MCF 10A (cell line): ENCODE measurements around the gene VPS13C. TPM values are rescaled to one million over a fixed set of nuclear protein-coding genes. Genes with fewer than 3 reads are reported as not detected.

Experiments used
- BruUV-seq: library from RNA; stranded (reverse); fragments of 400-500 nt; replicated peaks from 2 replicates; lab custom pipeline; 2021; lab: Mats Ljungman, UMichigan
- CTCF ChIA-PET: fragments of 300-600 bp; sonication (Branson Sonifier 250); formaldehyde crosslinking; extraction: SDS; loops from one replicate; lab custom pipeline; 2021; ENCODE audit warnings: antibody characterized with exemption, inconsistent platforms; lab: Yijun Ruan, JAX
- POLR2A ChIA-PET: fragments of 300-600, 350-650 bp; sonication (Branson Sonifier 250); formaldehyde crosslinking; extraction: SDS; loops from one replicate; lab custom pipeline; 2020; ENCODE audit warnings: antibody characterized with exemption, inconsistent platforms; lab: Yijun Ruan, JAX
- DNase-seq: peaks from one replicate; pipeline ENCODE4 v3.0.0-alpha.2; 2018; ENCODE audit not compliant: unreplicated experiment
- H3K27ac Mint-ChIP-seq: one replicate; pipeline ENCODE4 v1.8.0; 2022; ENCODE audit warnings: mild to moderate bottlenecking, low read depth, mixed read lengths; ENCODE audit not compliant: unreplicated experiment
- H3K27me3 Mint-ChIP-seq: one replicate; pipeline ENCODE4 v1.8.0; 2022; ENCODE audit warnings: mixed read lengths; ENCODE audit not compliant: insufficient read depth, unreplicated experiment
- H3K36me3 Mint-ChIP-seq: one replicate; pipeline ENCODE4 v1.8.0; 2022; ENCODE audit warnings: mild to moderate bottlenecking, moderate library complexity, mixed read lengths; ENCODE audit not compliant: insufficient read depth, unreplicated experiment
- H3K4me1 Mint-ChIP-seq: one replicate; pipeline ENCODE4 v1.8.0; 2022; ENCODE audit warnings: mixed read lengths; ENCODE audit not compliant: insufficient read depth, unreplicated experiment
- H3K4me3 Mint-ChIP-seq: one replicate; pipeline ENCODE4 v1.8.0; 2022; ENCODE audit warnings: mild to moderate bottlenecking, moderate library complexity, mixed read lengths; ENCODE audit not compliant: unreplicated experiment
- H3K9me3 Mint-ChIP-seq: one replicate; pipeline ENCODE4 v1.8.0; 2022; ENCODE audit warnings: mixed read lengths; ENCODE audit not compliant: unreplicated experiment
- CTCF ChIP-seq: fragments of 200-600 bp; IDR thresholded peaks from one replicate; pipeline ENCODE4 v1.8.0; 2022; ENCODE audit warnings: antibody characterized with exemption, mild to moderate bottlenecking; ENCODE audit not compliant: unreplicated experiment
- intact Hi-C: fragments of 100-400 bp; cut with micrococcal nuclease; formaldehyde crosslinking; loops from 2 replicates; pipeline ENCODE4 v1.14.1; 2022
- total RNA-seq: library from RNA; stranded (reverse); gene quantifications from 2 replicates; pipeline ENCODE4 v1.2.3, GENCODE V29; 2022

The VPS13C gene
- total RNA-seq, 1 experiment from 2014 or later, result 47.4 TPM

GRCh38 chr15:61974118-61974517, 86.1 kb downstream of the VPS13C start:
- TF ChIP-seq CTCF, result no peak
- no peak overlapping the region for H3K27ac Mint-ChIP-seq
- ChIA-PET CTCF (no interaction called here), POLR2A (interaction anchor here (1.0 to 1.4 kb wide), 3 partner anchors 85 to 332 kb away, joined by 3 to 5 read pairs (median 3); partner anchors contain the start of gene VPS13C)
- intact Hi-C loops, result no loop called here
- H3K9me3 Mint-ChIP-seq, result no peaks in the 10 kb centered on the region
- H3K4me3 Mint-ChIP-seq, result no peak overlapping the region
- H3K36me3 Mint-ChIP-seq, result peaks cover 50% of the 10 kb centered on the region
- BruUV-seq, result no TSS peak
- no peak for DNase-seq
- H3K4me1 Mint-ChIP-seq, result peaks cover 7% of the 10 kb centered on the region
- no peaks in the 10 kb centered on the region for H3K27me3 Mint-ChIP-seq

- POLR2A ChIA-PET, result no interaction called here
- DNase-seq, result peak; percentile 17
- H3K27ac Mint-ChIP-seq, result no peak overlapping the region
- CTCF ChIA-PET, result interaction anchor here (0.6 kb wide), 1 partner anchor 166 kb away, joined by 3 read pairs; no protein-coding TSS in a partner anchor
- intact Hi-C loops, result no loop called here
- H3K4me3 Mint-ChIP-seq, result no peak overlapping the region
- TF ChIP-seq CTCF, result no peak
- H3K27me3 Mint-ChIP-seq, result no peaks in the 10 kb centered on the region
- no TSS peak for BruUV-seq
- peaks cover 39% of the 10 kb centered on the region for H3K36me3 Mint-ChIP-seq
- H3K9me3 Mint-ChIP-seq, result no peaks in the 10 kb centered on the region
- H3K4me1 Mint-ChIP-seq, result no peaks in the 10 kb centered on the region
Measured at GRCh38 chr15:61951949-61952348, 108.3 kb downstream of the VPS13C start.

GRCh38 chr15:61946778-61947177, 113.5 kb downstream of the VPS13C start:
- Mint-ChIP-seq H3K36me3 (peaks cover 39% of the 10 kb centered on the region), H3K9me3 (no peaks in the 10 kb centered on the region), H3K4me3 (no peak overlapping the region), H3K27me3 (no peaks in the 10 kb centered on the region), H3K4me1 (no peaks in the 10 kb centered on the region), H3K27ac (no peak overlapping the region)
- no peak for DNase-seq
- intact Hi-C loops, result no loop called here
- ChIA-PET POLR2A (no interaction called here), CTCF (no interaction called here)
- TF ChIP-seq CTCF, result no peak
- no TSS peak for BruUV-seq

GRCh38 chr15:61943992-61944391, 116.3 kb downstream of the VPS13C start:
- no peak overlapping the region for H3K4me3 Mint-ChIP-seq
- CTCF ChIA-PET, result no interaction called here

More at GRCh38 chr15:61943992-61944391, 116.3 kb downstream of the VPS13C start:
- TF ChIP-seq CTCF, result no peak
- no TSS peak for BruUV-seq
- Mint-ChIP-seq H3K9me3 (no peaks in the 10 kb centered on the region), H3K4me1 (no peaks in the 10 kb centered on the region), H3K36me3 (peaks cover 41% of the 10 kb centered on the region), H3K27me3 (no peaks in the 10 kb centered on the region), H3K27ac (no peak overlapping the region)
- intact Hi-C loops, result no loop called here
- DNase-seq, result no peak
- POLR2A ChIA-PET, result no interaction called here
